ENCODE measurements around the gene SNTB2. TPM values are rescaled to one million over a fixed set of nuclear protein-coding genes. Genes with fewer than 3 reads are reported as not detected.

The SNTB2 gene
- total RNA-seq, 2 experiments from 2014 or later: 11.8 to 13.0 TPM

DNA sequence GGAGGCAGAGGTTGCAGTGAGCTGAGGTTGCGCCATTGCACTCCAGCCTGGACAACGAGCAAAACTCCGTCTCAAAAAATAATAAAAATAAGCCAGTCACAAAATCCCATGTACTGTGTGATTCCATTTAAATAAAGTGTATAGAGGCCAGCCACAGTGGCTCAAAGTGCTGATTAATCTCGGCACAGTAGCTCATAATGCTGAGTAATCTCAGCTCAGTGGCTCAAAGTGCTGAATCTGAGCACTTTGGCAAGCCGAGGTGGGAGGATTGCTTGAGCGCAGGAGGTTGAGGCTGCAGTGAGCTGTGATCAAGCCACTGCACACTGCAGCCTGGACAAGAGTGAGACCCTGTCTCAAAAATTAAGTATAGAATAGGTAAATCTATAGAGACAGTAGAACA lies 159.7 kb downstream of the SNTB2 start:
- ATAC-seq (no peak), DNase-seq (no peak)
- peaks cover 29% of the 10 kb centered on the region for H3K36me3 Mint-ChIP-seq (ENCODE audit: low read depth)
- CTCF ChIA-PET: interaction anchor here (0.9 kb wide), 1 partner anchor 8 kb away, joined by 3 read pairs; no protein-coding TSS in a partner anchor
- POLR2A ChIA-PET: no interaction called here
- TF ChIP-seq, protein P1, sequence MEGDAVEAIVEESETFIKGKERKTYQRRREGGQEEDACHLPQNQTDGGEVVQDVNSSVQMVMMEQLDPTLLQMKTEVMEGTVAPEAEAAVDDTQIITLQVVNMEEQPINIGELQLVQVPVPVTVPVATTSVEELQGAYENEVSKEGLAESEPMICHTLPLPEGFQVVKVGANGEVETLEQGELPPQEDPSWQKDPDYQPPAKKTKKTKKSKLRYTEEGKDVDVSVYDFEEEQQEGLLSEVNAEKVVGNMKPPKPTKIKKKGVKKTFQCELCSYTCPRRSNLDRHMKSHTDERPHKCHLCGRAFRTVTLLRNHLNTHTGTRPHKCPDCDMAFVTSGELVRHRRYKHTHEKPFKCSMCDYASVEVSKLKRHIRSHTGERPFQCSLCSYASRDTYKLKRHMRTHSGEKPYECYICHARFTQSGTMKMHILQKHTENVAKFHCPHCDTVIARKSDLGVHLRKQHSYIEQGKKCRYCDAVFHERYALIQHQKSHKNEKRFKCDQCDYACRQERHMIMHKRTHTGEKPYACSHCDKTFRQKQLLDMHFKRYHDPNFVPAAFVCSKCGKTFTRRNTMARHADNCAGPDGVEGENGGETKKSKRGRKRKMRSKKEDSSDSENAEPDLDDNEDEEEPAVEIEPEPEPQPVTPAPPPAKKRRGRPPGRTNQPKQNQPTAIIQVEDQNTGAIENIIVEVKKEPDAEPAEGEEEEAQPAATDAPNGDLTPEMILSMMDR (IDR thresholded peaks at IDR 0.05): no peak
- intact Hi-C loops (cut with micrococcal nuclease): no loop called here
- peaks cover 23% of the 10 kb centered on the region for H3K4me1 Mint-ChIP-seq (ENCODE audit: low read depth)
- H3K27ac Mint-ChIP-seq: no peak overlapping the region
- no peak overlapping the region for H3K4me3 Mint-ChIP-seq
- H3K9me3 Mint-ChIP-seq: no peaks in the 10 kb centered on the region
- no peaks in the 10 kb centered on the region for H3K27me3 Mint-ChIP-seq

DNA sequence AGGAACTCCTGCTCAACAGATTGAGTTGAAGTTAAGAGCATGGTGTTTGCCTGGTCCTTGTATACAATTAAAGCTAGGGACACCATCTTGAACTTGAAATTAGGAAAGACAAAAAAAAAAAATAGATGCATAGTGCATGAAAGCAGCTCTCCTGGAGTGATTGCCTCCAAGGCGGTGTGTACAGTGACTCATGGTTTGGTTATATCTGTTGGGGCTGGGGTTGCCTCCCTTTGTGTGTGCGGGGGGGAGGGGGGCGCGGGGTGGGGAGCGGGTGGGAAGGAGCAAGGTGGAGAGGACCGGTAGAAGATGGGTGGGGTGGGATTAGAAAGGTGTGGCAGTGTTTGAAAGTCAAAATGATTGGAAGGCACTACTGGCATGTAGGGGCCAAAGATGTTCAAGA lies 161.3 kb downstream of the SNTB2 start:
- intact Hi-C loops (cut with micrococcal nuclease): no loop called here
- ATAC-seq: no peak
- peaks cover 25% of the 10 kb centered on the region for H3K36me3 Mint-ChIP-seq (ENCODE audit: low read depth)
- peaks cover 12% of the 10 kb centered on the region for H3K4me1 Mint-ChIP-seq (ENCODE audit: low read depth)
- no peak overlapping the region for H3K4me3 Mint-ChIP-seq
- TF ChIP-seq, protein P1 (IDR thresholded peaks at IDR 0.05): no peak
- no peaks in the 10 kb centered on the region for H3K27me3 Mint-ChIP-seq
- CTCF ChIA-PET: no interaction called here
- no peak overlapping the region for H3K27ac Mint-ChIP-seq
- H3K9me3 Mint-ChIP-seq: no peaks in the 10 kb centered on the region
- POLR2A ChIA-PET: no interaction called here
- DNase-seq: no peak

DNA sequence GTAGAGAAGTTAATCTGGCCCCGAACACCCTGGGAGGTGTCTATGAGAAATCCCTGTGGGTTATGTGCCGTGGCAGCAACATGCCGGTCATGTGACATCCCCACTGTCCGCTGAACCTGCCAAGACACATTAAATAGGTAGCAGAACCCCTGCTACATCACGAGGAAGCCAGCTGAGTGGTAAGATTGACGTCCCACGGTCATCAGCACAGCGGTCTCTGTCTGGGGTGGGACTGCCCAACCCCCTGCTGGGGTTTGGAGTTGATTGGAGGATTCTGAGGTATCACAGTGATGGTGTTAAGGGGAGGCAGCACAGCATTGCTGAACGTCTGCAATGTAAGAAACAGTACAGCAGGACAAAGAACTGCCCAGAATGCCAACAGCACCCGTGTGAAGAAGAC lies 162.6 kb downstream of the SNTB2 start:
- no peaks in the 10 kb centered on the region for H3K9me3 Mint-ChIP-seq
- POLR2A ChIA-PET: no interaction called here
- H3K4me3 Mint-ChIP-seq: no peak overlapping the region
- peaks cover 9% of the 10 kb centered on the region for H3K4me1 Mint-ChIP-seq (ENCODE audit: low read depth)
- no peak overlapping the region for H3K27ac Mint-ChIP-seq
- DNase-seq (no peak), ATAC-seq (no peak)
- intact Hi-C loops (cut with micrococcal nuclease): no loop called here
- CTCF ChIA-PET: no interaction called here
- peaks cover 19% of the 10 kb centered on the region for H3K36me3 Mint-ChIP-seq (ENCODE audit: low read depth)
- no peaks in the 10 kb centered on the region for H3K27me3 Mint-ChIP-seq
- TF ChIP-seq, protein P1 (IDR thresholded peaks at IDR 0.05): no peak

DNA sequence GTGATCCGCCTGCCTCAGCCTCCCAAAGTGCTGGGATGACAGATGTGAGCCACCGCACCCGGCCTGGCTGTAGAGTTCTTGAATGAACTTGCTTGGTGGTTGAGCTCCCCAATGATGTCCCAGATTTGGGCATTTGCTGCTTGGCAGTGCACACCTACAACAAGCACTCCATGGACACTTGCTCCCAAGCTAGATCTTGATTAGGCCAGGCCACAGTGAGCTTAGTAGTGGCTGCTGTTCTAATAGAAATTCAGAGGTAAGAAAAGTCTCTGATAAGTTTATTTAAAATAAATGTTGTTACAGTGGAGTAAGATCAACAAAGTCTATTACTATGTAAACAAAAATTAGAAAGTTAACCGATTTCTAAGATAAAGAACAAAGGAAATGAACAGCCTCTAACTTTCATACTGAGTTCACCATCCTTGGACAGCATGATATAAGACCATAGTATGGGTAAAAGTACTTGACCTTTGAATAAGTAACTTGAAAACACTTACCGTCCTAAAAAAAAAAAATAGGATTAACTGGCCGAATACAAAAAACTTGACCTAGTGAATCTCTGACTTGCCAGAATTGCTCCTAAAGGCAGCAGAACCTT lies 163.7 kb downstream of the SNTB2 start:
- Mint-ChIP-seq H3K4me3 (no peak overlapping the region), H3K4me1 (ENCODE audit: low read depth) (peaks cover 6% of the 10 kb centered on the region), H3K27ac (no peak overlapping the region), H3K9me3 (no peaks in the 10 kb centered on the region), H3K27me3 (no peaks in the 10 kb centered on the region), H3K36me3 (ENCODE audit: low read depth) (peaks cover 21% of the 10 kb centered on the region)
- ChIA-PET POLR2A (interaction anchor here (0.7 kb wide), 1 partner anchor 18 kb away, joined by 4 read pairs; no protein-coding TSS in a partner anchor), CTCF (interaction anchor here (0.7 to 2.9 kb wide), 2 partner anchors 9 to 831 kb away, joined by 3 to 8 read pairs; no protein-coding TSS in a partner anchor)
- TF ChIP-seq, protein P1 (IDR thresholded peaks at IDR 0.05): no peak
- DNase-seq (no peak), ATAC-seq (no peak)
- intact Hi-C loops (cut with micrococcal nuclease): no loop called here

DNA sequence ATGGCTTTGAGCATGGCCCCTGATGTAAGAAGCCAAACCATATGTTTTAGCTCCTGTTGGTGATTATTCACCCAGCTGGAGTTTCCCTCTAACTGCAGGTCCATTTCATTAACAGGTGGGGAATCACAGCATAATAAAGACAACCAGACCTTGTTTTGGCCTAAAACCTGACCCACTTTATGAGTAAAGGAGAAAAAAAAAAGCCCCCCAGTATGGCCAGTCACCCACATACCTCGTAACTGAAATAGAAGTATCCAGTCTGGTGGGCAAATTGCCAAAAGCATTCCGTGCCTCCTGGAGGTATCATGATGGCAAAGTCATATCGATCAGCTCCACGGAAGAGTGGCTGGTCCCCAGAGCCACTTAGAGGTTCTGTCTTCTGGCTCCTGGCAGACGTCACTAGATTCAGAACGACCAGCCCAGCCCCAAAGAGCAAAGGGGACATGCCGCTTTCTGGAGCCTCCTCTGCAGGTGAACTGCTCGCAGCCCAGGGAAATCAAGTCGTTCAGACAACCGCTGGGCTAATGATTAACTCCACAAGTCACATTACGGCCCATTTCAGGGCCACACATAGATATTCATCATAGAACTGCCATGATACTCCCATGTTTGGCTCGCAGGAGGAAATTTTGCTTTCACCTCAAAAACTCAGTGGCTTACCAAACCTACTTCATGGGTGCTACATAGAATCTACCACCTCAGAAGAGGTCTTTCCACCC lies 164.5 kb downstream of the SNTB2 start, which contains the start of gene TMED6:
TMED6 (minus strand) TSS at position 478 of the 719 bp plus-strand sequence; CDS start at position 445, 33 bp downstream.
- Mint-ChIP-seq H3K36me3 (ENCODE audit: low read depth) (peaks cover 25% of the 10 kb centered on the region), H3K4me1 (ENCODE audit: low read depth) (peaks cover 2% of the 10 kb centered on the region), H3K27me3 (no peaks in the 10 kb centered on the region), H3K4me3 (no peak within 1 kb of the TSS), H3K9me3 (no peaks in the 10 kb centered on the region), H3K27ac (peak within 1 kb of the TSS; percentile 39)
- DNase-seq: no peak
- ChIA-PET POLR2A (interaction anchor here (0.7 to 2.4 kb wide), 2 partner anchors 19 to 22 kb away, joined by 4 to 6 read pairs; no protein-coding TSS in a partner anchor), CTCF (interaction anchor here (0.7 to 2.9 kb wide), 3 partner anchors 10 to 832 kb away, joined by 3 to 8 read pairs (median 3); no protein-coding TSS in a partner anchor)
- ATAC-seq: no peak
- TF ChIP-seq, protein P1 (IDR thresholded peaks at IDR 0.05): no peak
- intact Hi-C loops (cut with micrococcal nuclease): no loop called here

Measured in activated CD8-positive, alpha-beta T cell treated with anti-CD3 and anti-CD28 coated beads for 36 hours (primary cell).